ENCODE data around the gene INS. TPM values are rescaled to one million over a fixed set of nuclear protein-coding genes. Genes with fewer than 3 reads are reported as not detected.

The INS gene
- polyA plus RNA-seq, 3 donors = not detected

GRCh38 chr11:2167141-2168045 is 6.4 kb upstream of the INS start:
- no peak for DNase-seq (ENCODE audit: low read depth in 3 of 3, low spot score in 2 of 3)

GRCh38 chr11:2166091-2166851 is 5.3 kb upstream of the INS start:
- DNase-seq (ENCODE audit: low read depth in 3 of 3, low spot score in 2 of 3) = no peak

- no peak for DNase-seq (ENCODE audit: low read depth in 3 of 3, low spot score in 2 of 3)
These were observed 4.6 kb upstream of the INS start for GRCh38 chr11:2165571-2165970.

GRCh38 chr11:2164861-2165555 is 4.0 kb upstream of the INS start:
- no peak for DNase-seq (ENCODE audit: low read depth in 3 of 3, low spot score in 2 of 3)

- no peak for DNase-seq (ENCODE audit: low read depth in 3 of 3, low spot score in 2 of 3)
These were observed 3.1 kb upstream of the INS start for GRCh38 chr11:2164081-2164480.

- DNase-seq (ENCODE audit: low read depth in 3 of 3, low spot score in 2 of 3) = no peak
These were observed 2.5 kb upstream of the INS start for GRCh38 chr11:2163428-2163978.

- no peak for DNase-seq (ENCODE audit: low read depth in 3 of 3, low spot score in 2 of 3)
These were observed 1.2 kb downstream of the INS start for GRCh38 chr11:2159536-2160413.

GRCh38 chr11:2158966-2159365 is 2.0 kb downstream of the INS start:
- DNase-seq (ENCODE audit: low read depth in 3 of 3, low spot score in 2 of 3) = no peak

GRCh38 chr11:2158296-2158737 is 2.7 kb downstream of the INS start:
- no peak for DNase-seq (ENCODE audit: low read depth in 3 of 3, low spot score in 2 of 3)

GRCh38 chr11:2157294-2158040 is 3.5 kb downstream of the INS start:
- no peak for DNase-seq (ENCODE audit: low read depth in 3 of 3, low spot score in 2 of 3)

GRCh38 chr11:2156416-2157182 is 4.4 kb downstream of the INS start:
- DNase-seq (ENCODE audit: low read depth in 3 of 3, low spot score in 2 of 3) = no peak

GRCh38 chr11:2155511-2155910 is 5.5 kb downstream of the INS start:
- DNase-seq (ENCODE audit: low read depth in 3 of 3, low spot score in 2 of 3) = no peak

- no peak for DNase-seq (ENCODE audit: low read depth in 3 of 3, low spot score in 2 of 3)
These were observed 6.1 kb downstream of the INS start for GRCh38 chr11:2154889-2155288.

- no peak for DNase-seq (ENCODE audit: low read depth in 3 of 3, low spot score in 2 of 3)
These were observed 6.8 kb downstream of the INS start for GRCh38 chr11:2154195-2154585.

GRCh38 chr11:2153581-2154194 is 7.3 kb downstream of the INS start:
- no peak for DNase-seq (ENCODE audit: low read depth in 3 of 3, low spot score in 2 of 3)

GRCh38 chr11:2151500-2152257 is 9.3 kb downstream of the INS start:
- no peak for DNase-seq (ENCODE audit: low read depth in 3 of 3, low spot score in 2 of 3)

Measured in right renal cortex interstitium (tissue), 3 donors.